GM12801 (cell line): Measurements from ENCODE around the gene TGFBR1.

Experiments used
- TF ChIP-seq, protein P1 (sequence below): IDR thresholded peaks from one replicate; pipeline ENCODE4 v1.5.1; 2011; ENCODE audit warnings: control low read depth; ENCODE audit not compliant: insufficient read length; ENCODE audit errors: extremely low read depth

TGFBR1 gene

DNA sequence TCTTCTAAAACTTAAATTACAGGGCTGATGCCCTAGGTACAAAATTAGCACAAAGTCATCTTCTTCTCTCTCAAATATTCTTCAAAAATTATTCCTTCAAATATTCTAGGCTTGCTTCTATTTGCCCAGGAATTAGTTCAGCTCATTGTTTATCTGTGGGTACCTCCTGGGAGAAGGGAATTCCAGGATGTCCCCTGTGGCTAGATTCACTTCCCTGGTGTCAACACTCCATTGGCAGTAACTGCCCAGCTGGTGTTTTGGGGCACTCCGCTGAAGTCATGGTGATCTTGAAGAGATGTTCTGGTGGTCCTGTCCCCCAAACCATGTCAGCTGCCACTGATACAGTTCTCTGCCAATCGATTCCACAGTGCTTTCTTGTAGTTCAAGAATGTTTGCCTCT lies 26.2 kb upstream of the TGFBR1 start:
- TF ChIP-seq, protein P1, sequence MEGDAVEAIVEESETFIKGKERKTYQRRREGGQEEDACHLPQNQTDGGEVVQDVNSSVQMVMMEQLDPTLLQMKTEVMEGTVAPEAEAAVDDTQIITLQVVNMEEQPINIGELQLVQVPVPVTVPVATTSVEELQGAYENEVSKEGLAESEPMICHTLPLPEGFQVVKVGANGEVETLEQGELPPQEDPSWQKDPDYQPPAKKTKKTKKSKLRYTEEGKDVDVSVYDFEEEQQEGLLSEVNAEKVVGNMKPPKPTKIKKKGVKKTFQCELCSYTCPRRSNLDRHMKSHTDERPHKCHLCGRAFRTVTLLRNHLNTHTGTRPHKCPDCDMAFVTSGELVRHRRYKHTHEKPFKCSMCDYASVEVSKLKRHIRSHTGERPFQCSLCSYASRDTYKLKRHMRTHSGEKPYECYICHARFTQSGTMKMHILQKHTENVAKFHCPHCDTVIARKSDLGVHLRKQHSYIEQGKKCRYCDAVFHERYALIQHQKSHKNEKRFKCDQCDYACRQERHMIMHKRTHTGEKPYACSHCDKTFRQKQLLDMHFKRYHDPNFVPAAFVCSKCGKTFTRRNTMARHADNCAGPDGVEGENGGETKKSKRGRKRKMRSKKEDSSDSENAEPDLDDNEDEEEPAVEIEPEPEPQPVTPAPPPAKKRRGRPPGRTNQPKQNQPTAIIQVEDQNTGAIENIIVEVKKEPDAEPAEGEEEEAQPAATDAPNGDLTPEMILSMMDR, result no peak

DNA sequence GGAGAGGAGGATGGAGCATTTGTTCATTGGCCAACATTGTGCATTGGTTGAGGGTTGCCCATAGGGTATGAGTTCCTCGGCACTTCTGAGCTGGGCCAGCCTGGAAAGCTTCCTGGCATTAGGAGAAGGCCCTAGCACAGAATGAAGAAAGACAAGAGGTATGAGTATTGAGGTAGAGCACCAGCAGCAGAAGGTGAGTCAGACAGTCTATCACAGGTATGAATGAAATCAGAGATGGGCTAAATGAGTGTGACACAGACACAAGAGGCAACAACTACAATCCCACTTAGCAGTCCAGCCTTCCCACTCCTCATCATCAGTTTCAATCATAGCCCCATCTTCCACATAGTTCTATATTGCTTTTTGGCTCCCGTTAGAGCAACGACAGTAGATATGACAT lies 25.4 kb upstream of the TGFBR1 start:
- TF ChIP-seq, protein P1, result no peak

- TF ChIP-seq, protein P1, result no peak
These were observed 21.9 kb upstream of the TGFBR1 start for GRCh38 chr9:99083051-99083450.

DNA sequence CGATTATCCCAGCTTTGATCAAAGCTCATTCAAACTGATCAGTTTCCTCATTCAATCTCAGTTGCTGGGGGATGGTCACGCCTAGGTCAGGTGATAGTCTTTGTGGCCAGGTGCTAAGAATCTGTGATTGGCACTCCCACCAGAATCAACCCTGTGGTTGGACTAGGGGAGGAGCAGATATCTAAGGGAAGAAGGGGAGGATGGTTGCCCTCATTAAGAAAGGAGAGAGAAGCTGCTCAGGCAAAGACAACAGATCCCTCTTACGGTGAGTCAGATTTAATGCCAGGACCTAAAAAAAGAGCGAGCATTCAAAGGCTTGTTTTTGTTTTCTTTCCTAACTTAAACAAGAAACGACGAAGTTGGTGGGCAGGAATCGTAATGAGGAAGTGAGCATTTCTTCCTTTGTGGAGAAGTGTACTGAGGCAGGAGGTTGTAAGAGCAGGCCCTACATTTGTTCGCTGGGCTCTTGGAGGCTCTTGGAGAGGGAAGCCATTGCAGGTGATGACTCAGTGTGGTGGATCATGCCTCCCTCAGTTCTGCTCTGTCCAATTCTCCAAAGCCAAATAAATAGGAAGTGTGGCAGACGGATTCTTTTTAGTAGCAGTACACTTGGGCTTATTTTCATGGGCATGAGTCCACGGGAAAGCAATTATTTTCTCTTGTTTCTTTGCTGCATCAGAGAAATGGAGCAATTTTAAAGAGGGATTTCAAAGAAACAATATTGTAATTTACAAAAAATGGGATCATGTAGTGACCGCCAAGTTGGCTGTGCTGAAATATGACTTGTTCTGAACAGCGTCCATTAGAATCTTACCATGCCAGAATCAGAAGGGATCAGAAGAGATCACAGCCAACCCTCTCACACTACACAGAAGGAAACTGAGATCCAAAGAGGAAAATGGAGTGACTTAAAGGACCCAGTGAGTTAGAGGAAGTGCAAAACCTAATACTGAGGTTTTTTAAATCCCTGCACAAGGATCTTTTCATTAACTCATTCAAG lies 18.7 kb upstream of the TGFBR1 start:
- TF ChIP-seq, protein P1, result no peak

GRCh38 chr9:99087462-99087861 lies 17.5 kb upstream of the TGFBR1 start:
- TF ChIP-seq, protein P1, result no peak

GRCh38 chr9:99090336-99091130 lies 14.4 kb upstream of the TGFBR1 start:
- TF ChIP-seq, protein P1, result no peak
